Neural cell (in vitro differentiated cells): ENCODE measurements around the gene NOS1AP.

Experiments used
- EP300 ChIP-seq: fragments of 450-650 bp; conservative IDR thresholded peaks from 2 replicates; pipeline ENCODE4 v1.6.1; 2014; ENCODE audit warnings: antibody characterized with exemption, mild to moderate bottlenecking, moderate library complexity; ENCODE audit not compliant: poor library complexity, severe bottlenecking
- EZH2 ChIP-seq: fragments of 200-600, 300-800 bp; shearing (Covaris generic), sonication (generic); IDR thresholded peaks from 2 replicates; pipeline ENCODE4 v1.6.1; 2014; ENCODE audit warnings: antibody characterized with exemption, low read length, borderline replicate concordance, mild to moderate bottlenecking; ENCODE audit not compliant: insufficient read depth, poor library complexity, severe bottlenecking
- POLR2AphosphoS5 ChIP-seq: IDR thresholded peaks from 2 replicates; pipeline ENCODE4 v1.6.1; 2012
- RAD21 ChIP-seq: fragments of 450-650 bp; conservative IDR thresholded peaks from 2 replicates; pipeline ENCODE4 v1.6.1; 2014; ENCODE audit warnings: antibody characterized with exemption, mild to moderate bottlenecking, moderate library complexity
- SMC3 ChIP-seq: fragments of 450-650 bp; conservative IDR thresholded peaks from 2 replicates; pipeline ENCODE4 v1.6.1; 2014; ENCODE audit warnings: antibody characterized with exemption, mild to moderate bottlenecking, moderate library complexity; ENCODE audit not compliant: poor library complexity
- TAF1 ChIP-seq: IDR thresholded peaks from 2 replicates; pipeline ENCODE4 v1.6.1; 2012; ENCODE audit warnings: low read depth
- TF ChIP-seq, protein P1 (sequence below): fragments of 450-650 bp; IDR thresholded peaks from 2 replicates; pipeline ENCODE4 v1.5.1; 2014; ENCODE audit warnings: antibody characterized with exemption, mild to moderate bottlenecking, moderate library complexity; ENCODE audit not compliant: poor library complexity, severe bottlenecking
- TF ChIP-seq, protein P2 (sequence below): IDR thresholded peaks from 2 replicates; pipeline ENCODE4 v1.6.1; 2012; ENCODE audit warnings: borderline replicate concordance

DNA sequence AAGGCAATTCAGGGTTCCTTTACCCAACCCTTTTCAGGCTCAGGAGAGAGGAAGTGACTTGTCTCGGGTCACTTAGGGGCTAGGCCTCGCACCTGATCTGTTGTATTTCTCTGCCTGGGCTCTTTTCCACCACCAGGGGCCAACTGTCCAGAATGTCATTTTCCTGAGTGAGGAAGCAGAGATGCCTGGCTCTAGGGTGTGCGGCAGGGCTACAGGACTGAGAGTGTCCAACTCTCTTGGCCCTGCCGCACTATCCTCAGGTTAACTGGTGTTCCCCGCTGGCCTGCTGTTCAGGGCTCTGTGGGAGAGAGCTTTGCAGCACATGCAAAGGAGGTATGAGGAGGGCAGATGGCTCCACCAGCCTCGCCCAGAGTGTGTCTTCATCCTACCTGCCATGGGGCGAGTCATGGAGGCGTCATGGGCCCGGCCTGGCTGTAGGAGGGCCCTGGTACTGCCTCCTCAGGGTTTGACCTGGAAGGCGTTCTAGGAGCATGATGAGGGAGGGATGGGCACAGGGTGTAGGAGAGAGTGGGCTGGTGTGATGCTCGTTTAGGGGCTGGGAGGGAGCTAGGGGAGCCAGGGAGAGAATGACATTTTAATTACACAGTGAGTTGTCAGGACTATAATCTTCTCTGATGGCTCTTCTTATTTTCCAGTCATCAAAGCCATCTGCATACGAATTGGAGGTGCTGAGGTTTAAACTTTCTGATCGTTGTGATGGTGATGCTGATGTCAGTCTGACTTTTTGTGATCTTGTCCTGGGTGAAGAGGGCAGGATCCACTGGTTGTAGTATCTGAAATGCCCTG, 128.3 kb downstream of the NOS1AP start:
- TF ChIP-seq, protein P1, sequence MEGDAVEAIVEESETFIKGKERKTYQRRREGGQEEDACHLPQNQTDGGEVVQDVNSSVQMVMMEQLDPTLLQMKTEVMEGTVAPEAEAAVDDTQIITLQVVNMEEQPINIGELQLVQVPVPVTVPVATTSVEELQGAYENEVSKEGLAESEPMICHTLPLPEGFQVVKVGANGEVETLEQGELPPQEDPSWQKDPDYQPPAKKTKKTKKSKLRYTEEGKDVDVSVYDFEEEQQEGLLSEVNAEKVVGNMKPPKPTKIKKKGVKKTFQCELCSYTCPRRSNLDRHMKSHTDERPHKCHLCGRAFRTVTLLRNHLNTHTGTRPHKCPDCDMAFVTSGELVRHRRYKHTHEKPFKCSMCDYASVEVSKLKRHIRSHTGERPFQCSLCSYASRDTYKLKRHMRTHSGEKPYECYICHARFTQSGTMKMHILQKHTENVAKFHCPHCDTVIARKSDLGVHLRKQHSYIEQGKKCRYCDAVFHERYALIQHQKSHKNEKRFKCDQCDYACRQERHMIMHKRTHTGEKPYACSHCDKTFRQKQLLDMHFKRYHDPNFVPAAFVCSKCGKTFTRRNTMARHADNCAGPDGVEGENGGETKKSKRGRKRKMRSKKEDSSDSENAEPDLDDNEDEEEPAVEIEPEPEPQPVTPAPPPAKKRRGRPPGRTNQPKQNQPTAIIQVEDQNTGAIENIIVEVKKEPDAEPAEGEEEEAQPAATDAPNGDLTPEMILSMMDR, result no peak
- no peak for TF ChIP-seq EZH2
- no peak for TF ChIP-seq TAF1
- no peak for TF ChIP-seq SMC3
- TF ChIP-seq RAD21, result no peak
- no peak for TF ChIP-seq EP300
- no peak for TF ChIP-seq POLR2AphosphoS5
- TF ChIP-seq, protein P2, sequence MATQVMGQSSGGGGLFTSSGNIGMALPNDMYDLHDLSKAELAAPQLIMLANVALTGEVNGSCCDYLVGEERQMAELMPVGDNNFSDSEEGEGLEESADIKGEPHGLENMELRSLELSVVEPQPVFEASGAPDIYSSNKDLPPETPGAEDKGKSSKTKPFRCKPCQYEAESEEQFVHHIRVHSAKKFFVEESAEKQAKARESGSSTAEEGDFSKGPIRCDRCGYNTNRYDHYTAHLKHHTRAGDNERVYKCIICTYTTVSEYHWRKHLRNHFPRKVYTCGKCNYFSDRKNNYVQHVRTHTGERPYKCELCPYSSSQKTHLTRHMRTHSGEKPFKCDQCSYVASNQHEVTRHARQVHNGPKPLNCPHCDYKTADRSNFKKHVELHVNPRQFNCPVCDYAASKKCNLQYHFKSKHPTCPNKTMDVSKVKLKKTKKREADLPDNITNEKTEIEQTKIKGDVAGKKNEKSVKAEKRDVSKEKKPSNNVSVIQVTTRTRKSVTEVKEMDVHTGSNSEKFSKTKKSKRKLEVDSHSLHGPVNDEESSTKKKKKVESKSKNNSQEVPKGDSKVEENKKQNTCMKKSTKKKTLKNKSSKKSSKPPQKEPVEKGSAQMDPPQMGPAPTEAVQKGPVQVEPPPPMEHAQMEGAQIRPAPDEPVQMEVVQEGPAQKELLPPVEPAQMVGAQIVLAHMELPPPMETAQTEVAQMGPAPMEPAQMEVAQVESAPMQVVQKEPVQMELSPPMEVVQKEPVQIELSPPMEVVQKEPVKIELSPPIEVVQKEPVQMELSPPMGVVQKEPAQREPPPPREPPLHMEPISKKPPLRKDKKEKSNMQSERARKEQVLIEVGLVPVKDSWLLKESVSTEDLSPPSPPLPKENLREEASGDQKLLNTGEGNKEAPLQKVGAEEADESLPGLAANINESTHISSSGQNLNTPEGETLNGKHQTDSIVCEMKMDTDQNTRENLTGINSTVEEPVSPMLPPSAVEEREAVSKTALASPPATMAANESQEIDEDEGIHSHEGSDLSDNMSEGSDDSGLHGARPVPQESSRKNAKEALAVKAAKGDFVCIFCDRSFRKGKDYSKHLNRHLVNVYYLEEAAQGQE, result no peak
